Psoas muscle (tissue), 8 donors: ENCODE results near the gene KMT2B. TPM values are rescaled to one million over a fixed set of nuclear protein-coding genes. Genes with fewer than 3 reads are reported as not detected.

Experiments
- ATAC-seq, 4 donors: fragments of 200-7000 bp; cut with Tn5 transposase; one replicate each; pipeline ENCODE4 v1.9.1; 2020; ENCODE audit warnings: moderate library complexity in 3 of 4, mild to moderate bottlenecking in 2 of 4
- DNase-seq, 2 donors: peaks; one replicate each; pipeline ENCODE4 v3.0.0-alpha.2; 2020
- H3K27ac ChIP-seq: fragments of 200-600 bp; one replicate; pipeline ENCODE4 v1.8.0; 2022
- H3K27me3 ChIP-seq, 3 donors: fragments of 200-600 bp in 1 of 3; one replicate each; pipeline versions ENCODE4 v1.6.1 to v1.8.0; 2013 to 2022; ENCODE audit warnings: low read length in 2 of 3, mild to moderate bottlenecking in 2 of 3, moderate library complexity in 1 of 3; ENCODE audit not compliant: insufficient read depth in 3 of 3
- H3K36me3 ChIP-seq, 2 donors: fragments of 200-600 bp in 1 of 2; one replicate each; pipeline versions ENCODE4 v1.6.1 to v1.8.0; 2013 to 2022; ENCODE audit warnings: low read depth in 1 of 2, mild to moderate bottlenecking in 1 of 2, moderate library complexity in 1 of 2; ENCODE audit not compliant: insufficient read depth in 1 of 2
- H3K4me1 ChIP-seq: fragments of 200-600 bp; one replicate; pipeline ENCODE4 v1.8.0; 2022
- H3K4me3 ChIP-seq: fragments of 200-600 bp; one replicate; pipeline ENCODE4 v1.8.0; 2022; ENCODE audit warnings: mild to moderate bottlenecking
- H3K9me3 ChIP-seq: fragments of 200-600 bp; one replicate; pipeline ENCODE4 v1.8.0; 2022
- CTCF ChIP-seq: fragments of 200-600 bp; IDR thresholded peaks from one replicate; pipeline ENCODE4 v1.8.0; 2022; ENCODE audit warnings: antibody characterized with exemption
- WGBS, 3 donors: extraction: QIAGEN DNeasy Blood & Tissue Kit; methylation state at CpG; one replicate each; pipeline versions ENCODE4 v1.1.6 to v1.1.7; 2013; 5-methylcytosine and 5-hydroxymethylcytosine counted together
- intact Hi-C, 2 donors: fragments of 100-400 bp; cut with DNase I; formaldehyde crosslinking; loops; one replicate each; pipeline versions ENCODE4 v1.11.0 to v1.14.2; 2022
- polyA plus RNA-seq, 3 donors: library from polyadenylated mRNA; stranded (reverse); fragments of 200-250 nt; gene quantifications; one replicate each; pipeline ENCODE4 v1.2.3, GENCODE V29; 2013
- total RNA-seq, 4 donors: library from RNA; stranded (reverse); fragmentation: NEBNext Ultra II Directional in 2 of 4; extraction: Animal tissue kit (Norgen Biotek cat#: 25700) in 2 of 4; gene quantifications; one replicate each; pipeline versions ENCODE4 v1.2.1 to v1.2.4, GENCODE V29; 2021 to 2023
- donor health status: healthy with polysubstance abuse.
- donor health status: DM: no; HTN: no; CAD: no; lungs with moderate emphysema.
- donor health status: Bipolar disorder and iron deficiency.
- donor health status: healthy.
- donor health status: DM: yes; HTN: yes; CAD: no.
- donor health status: DM: no; HTN: no; CAD: no.
- donor health status: DM: no; HTN: no; CAD: no.
- donor health status: DM: yes; HTN: yes; CAD: no.

KMT2B gene
- total and polyA plus RNA-seq, 7 donors = 13.4 to 29.0 (median 20.0) TPM

DNA sequence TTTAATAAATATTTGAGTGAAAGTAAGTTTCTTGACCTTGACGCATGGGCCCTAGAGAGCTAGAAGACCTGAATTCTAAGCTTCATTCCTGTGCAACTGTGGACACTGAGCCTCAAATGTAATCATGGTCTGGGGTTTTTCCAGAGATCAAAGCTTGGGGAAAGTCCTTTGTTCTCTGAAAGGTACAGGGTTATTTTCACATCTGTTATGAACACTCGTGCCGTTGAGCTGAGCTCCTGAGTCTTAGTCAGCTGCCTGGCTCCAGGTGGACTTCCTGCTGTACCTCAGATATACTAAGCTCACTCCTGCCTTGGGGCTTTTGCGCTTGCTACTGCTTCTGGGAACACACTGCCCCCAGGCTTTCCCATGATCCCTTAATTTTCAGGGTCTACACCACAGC lies 21.0 kb upstream of the KMT2B start:
- Histone ChIP-seq H3K4me1 (no peaks in the 10 kb centered on the region), H3K4me3 (no peak overlapping the region), H3K36me3 (no peaks in the 10 kb centered on the region), H3K27me3 (no peaks in the 10 kb centered on the region), H3K27ac (no peak overlapping the region), H3K9me3 (no peaks in the 10 kb centered on the region)
- no peak for ATAC-seq
- WGBS, 3 donors = 63 to 69% (median 68%) methylated on average over 4 of the region's 4 CpGs
- TF ChIP-seq CTCF = no peak
- no peak for DNase-seq
- intact Hi-C loops = no loop called here

GRCh38 chr19:35702223-35703012 lies 15.4 kb upstream of the KMT2B start:
- peak; percentile 100 for ATAC-seq
- TF ChIP-seq CTCF = no peak
- Histone ChIP-seq H3K27me3 (no peaks in the 10 kb centered on the region), H3K9me3 (no peaks in the 10 kb centered on the region), H3K4me1 (peaks cover 5% of the 10 kb centered on the region), H3K4me3 (peak overlapping the region; percentile 70), H3K36me3 (no peaks in the 10 kb centered on the region), H3K27ac (no peak overlapping the region)
- DNase-seq = peak; percentile 95 to 97
- WGBS, 3 donors = 0% methylated on average over 50 of the region's 50 CpGs
- intact Hi-C loops = no loop called here

GRCh38 chr19:35703343-35703742 lies 14.5 kb upstream of the KMT2B start:
- Histone ChIP-seq H3K4me3 (peak overlapping the region; percentile 70), H3K36me3 (no peaks in the 10 kb centered on the region), H3K27me3 (no peaks in the 10 kb centered on the region), H3K4me1 (peaks cover 5% of the 10 kb centered on the region), H3K9me3 (no peaks in the 10 kb centered on the region), H3K27ac (no peak overlapping the region)
- TF ChIP-seq CTCF = no peak
- 41 to 50% (median 44%) methylated on average over 8 to 9 of the region's 9 CpGs for WGBS, 3 donors
- intact Hi-C loops = no loop called here
- peak in 1 of 4 donors; percentile 23 for ATAC-seq
- DNase-seq = no peak

GRCh38 chr19:35704218-35704617 lies 13.6 kb upstream of the KMT2B start, which contains the start of gene ZBTB32:
Gene ZBTB32 (plus strand): TSS chr19:35704558. CDS start chr19:35714627, 10,069 bp downstream.
- no peak for DNase-seq
- no peaks in the 10 kb centered on the region for H3K36me3 ChIP-seq
- intact Hi-C loops = no loop called here
- H3K27ac ChIP-seq = no peak within 1 kb of the TSS
- H3K9me3 ChIP-seq = no peaks in the 10 kb centered on the region
- TF ChIP-seq CTCF = no peak
- no peak within 1 kb of the TSS for H3K4me3 ChIP-seq
- no peak for ATAC-seq
- WGBS, 3 donors = 14 to 20% (median 17%) methylated on average over 24 of the region's 24 CpGs
- peaks cover 5% of the 10 kb centered on the region for H3K4me1 ChIP-seq
- no peaks in the 10 kb centered on the region for H3K27me3 ChIP-seq
